SK-N-SH treated with all-trans-retinoic acid at 6 μM for 48 hours (cell line): ENCODE data around the gene WDR20.
"Not testable (repeated sequence)": the region's sequence is repeated elsewhere in the genome, so short reads cannot be mapped to it uniquely, and the experiment has no call there.

Experiments used
- ARNTL ChIP-seq: fragments of 450-650 bp; formaldehyde crosslinking; IDR thresholded peaks from 2 replicates; pipeline ENCODE4 v1.5.0; 2020; ENCODE audit warnings: low read depth, mild to moderate bottlenecking, moderate library complexity, borderline replicate concordance
- CREB5 ChIP-seq: fragments of 250-450 bp; sonication (Bioruptor Pico); IDR thresholded peaks from 2 replicates; pipeline ENCODE4 v1.5.1; 2020; ENCODE audit warnings: low read depth, mild to moderate bottlenecking, moderate library complexity
- ZFP30 ChIP-seq: fragments of 450-650 bp; formaldehyde crosslinking; IDR thresholded peaks from 2 replicates; pipeline ENCODE4 v1.5.0; 2022; ENCODE audit warnings: mild to moderate bottlenecking, moderate library complexity

DNA sequence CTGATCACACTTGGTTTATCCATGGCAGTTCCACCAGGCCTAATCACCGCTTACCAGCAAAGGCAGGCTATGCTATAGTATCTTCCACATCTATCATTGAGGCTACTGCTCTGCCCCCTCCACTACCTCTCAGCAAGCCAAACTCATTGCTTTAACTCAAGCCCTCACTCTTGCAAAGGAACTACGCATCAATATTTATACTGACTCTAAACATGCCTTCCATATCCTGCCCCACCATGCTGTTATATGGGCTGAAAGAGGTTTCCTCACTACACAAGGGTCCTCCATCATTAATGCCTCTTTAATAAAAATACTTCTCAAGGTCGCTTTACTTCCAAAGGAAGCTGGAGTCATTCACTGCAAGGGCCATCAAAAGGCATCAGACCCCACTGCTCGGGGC, 104.1 kb downstream of the WDR20 start:
- TF ChIP-seq ARNTL, ZFP30, CREB5 (CRISPR knock-in tag): not testable (repeated sequence)
